SU-DHL-6 (cell line): Measurements from ENCODE around the gene NKPD1.

ENCODE experiments used
- EZH2phosphoT487 ChIP-seq: fragments of 200-600 bp; sonication (generic), shearing (Covaris generic); conservative IDR thresholded peaks from 2 replicates; pipeline ENCODE4 v1.6.1; 2018; ENCODE audit warnings: mild to moderate bottlenecking, antibody characterized with exemption, low read length, moderate library complexity, mixed read lengths
- TF ChIP-seq, protein P1 (sequence below): fragments of 200-600 bp; sonication (generic); IDR thresholded peaks from one replicate; pipeline ENCODE4 v1.5.1; 2017; ENCODE audit warnings: antibody characterized with exemption, mild to moderate bottlenecking, low read length, moderate library complexity; ENCODE audit not compliant: insufficient read depth, poor library complexity, severe bottlenecking

DNA sequence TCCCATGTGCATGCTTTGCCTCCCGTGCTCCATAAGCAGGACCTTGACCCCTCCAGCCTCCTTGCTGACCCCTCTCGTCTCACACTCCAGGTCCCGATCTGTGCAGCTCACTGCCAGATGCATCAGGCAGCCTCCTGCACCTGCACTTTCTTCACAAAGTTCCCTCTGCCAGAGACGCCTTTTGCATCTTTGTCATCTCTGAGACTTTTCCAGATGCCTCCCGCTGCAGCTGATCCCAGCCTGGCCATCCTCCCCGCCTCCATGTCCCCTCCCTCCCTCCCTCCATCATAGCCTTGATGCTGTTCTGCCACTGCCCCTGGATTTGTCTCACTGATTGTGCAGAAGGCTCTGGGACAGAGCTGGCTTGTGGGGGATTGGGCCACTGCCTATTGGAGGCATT lies 38.0 kb downstream of the NKPD1 start:
- TF ChIP-seq, protein P1, sequence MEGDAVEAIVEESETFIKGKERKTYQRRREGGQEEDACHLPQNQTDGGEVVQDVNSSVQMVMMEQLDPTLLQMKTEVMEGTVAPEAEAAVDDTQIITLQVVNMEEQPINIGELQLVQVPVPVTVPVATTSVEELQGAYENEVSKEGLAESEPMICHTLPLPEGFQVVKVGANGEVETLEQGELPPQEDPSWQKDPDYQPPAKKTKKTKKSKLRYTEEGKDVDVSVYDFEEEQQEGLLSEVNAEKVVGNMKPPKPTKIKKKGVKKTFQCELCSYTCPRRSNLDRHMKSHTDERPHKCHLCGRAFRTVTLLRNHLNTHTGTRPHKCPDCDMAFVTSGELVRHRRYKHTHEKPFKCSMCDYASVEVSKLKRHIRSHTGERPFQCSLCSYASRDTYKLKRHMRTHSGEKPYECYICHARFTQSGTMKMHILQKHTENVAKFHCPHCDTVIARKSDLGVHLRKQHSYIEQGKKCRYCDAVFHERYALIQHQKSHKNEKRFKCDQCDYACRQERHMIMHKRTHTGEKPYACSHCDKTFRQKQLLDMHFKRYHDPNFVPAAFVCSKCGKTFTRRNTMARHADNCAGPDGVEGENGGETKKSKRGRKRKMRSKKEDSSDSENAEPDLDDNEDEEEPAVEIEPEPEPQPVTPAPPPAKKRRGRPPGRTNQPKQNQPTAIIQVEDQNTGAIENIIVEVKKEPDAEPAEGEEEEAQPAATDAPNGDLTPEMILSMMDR: no peak
- no peak for TF ChIP-seq EZH2phosphoT487
